Sigmoid colon (tissue), 3 donors: ENCODE measurements around the gene PRKCA.

ENCODE experiments used
- POLR2A ChIP-seq, 2 donors: fragments of 450-650 bp; IDR thresholded peaks; one replicate each; pipeline ENCODE4 v1.6.1; 2016; ENCODE audit warnings: antibody characterized with exemption in 2 of 2, mild to moderate bottlenecking in 2 of 2, moderate library complexity in 2 of 2
- TF ChIP-seq, protein P1 (sequence below), 4 experiments: fragments of 450-650 bp in 3 of 4; fragments of 200-600 bp in 1 of 4; IDR thresholded peaks; one replicate each; pipeline ENCODE4 v1.5.1; 2016 to 2019; ENCODE audit warnings: antibody characterized with exemption in 4 of 4, mild to moderate bottlenecking in 3 of 4, moderate library complexity in 2 of 4

DNA sequence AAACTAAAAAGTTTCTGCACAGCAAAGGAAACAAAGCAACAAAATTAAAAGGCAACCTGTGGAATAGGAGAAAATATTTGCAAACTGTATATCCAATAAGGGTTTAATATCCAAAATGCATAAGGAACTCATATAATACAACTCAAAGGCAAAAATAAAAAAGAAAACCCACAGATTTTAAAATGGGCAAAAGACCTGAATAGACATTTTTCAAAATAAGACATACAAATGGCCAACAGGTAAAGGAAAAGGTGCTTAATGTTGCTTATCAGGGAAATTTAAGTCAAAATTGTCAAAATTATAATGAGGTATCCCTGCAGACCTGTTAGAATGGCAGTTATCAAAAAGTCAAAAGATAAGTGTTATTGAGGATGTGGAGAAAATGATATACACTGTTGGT is 399.0 kb downstream of the PRKCA start:
- TF ChIP-seq, protein P1, sequence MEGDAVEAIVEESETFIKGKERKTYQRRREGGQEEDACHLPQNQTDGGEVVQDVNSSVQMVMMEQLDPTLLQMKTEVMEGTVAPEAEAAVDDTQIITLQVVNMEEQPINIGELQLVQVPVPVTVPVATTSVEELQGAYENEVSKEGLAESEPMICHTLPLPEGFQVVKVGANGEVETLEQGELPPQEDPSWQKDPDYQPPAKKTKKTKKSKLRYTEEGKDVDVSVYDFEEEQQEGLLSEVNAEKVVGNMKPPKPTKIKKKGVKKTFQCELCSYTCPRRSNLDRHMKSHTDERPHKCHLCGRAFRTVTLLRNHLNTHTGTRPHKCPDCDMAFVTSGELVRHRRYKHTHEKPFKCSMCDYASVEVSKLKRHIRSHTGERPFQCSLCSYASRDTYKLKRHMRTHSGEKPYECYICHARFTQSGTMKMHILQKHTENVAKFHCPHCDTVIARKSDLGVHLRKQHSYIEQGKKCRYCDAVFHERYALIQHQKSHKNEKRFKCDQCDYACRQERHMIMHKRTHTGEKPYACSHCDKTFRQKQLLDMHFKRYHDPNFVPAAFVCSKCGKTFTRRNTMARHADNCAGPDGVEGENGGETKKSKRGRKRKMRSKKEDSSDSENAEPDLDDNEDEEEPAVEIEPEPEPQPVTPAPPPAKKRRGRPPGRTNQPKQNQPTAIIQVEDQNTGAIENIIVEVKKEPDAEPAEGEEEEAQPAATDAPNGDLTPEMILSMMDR (IDR thresholded peaks at IDR 0.05): no peak
- TF ChIP-seq POLR2A (IDR thresholded peaks at IDR 0.05): no peak
